K562 (cell line): Measurements from ENCODE around the gene CRYBG3. TPM values are rescaled to one million over a fixed set of nuclear protein-coding genes. Genes with fewer than 3 reads are reported as not detected.

ENCODE experiments used
- ATAC-seq: fragments of 200-7000 bp; cut with Tn5 transposase; 3 replicates; pipeline ENCODE4 v1.9.1; 2020; ENCODE audit warnings: moderate library complexity
- BruUV-seq: library from RNA; stranded (reverse); fragments of 400-500 nt; replicated peaks from 2 replicates; lab custom pipeline; 2021; lab: Mats Ljungman, UMichigan
- CTCF ChIA-PET: fragments of 300-600 bp; formaldehyde crosslinking; extraction: SDS; loops from one replicate; lab custom pipeline; 2021; ENCODE audit warnings: low intra/inter-chr PET ratio; lab: Yijun Ruan, JAX
- POLR2A ChIA-PET: fragments of 300-600, 350-650 bp; sonication (Branson Sonifier 250); formaldehyde crosslinking; extraction: SDS; loops from one replicate; lab custom pipeline; 2021; ENCODE audit warnings: antibody characterized with exemption, inconsistent platforms; lab: Yijun Ruan, JAX
- DNase-seq, 4 experiments: peaks; one replicate each; pipeline versions ENCODE4 v3.0.0 to v3.0.0-alpha.2; 2011 to 2018; ENCODE audit warnings: low spot score in 3 of 4, mixed read lengths in 3 of 4; ENCODE audit errors: extremely low read depth in 1 of 4
- FAIRE-seq: peaks from 2 replicates; lab custom pipeline; 2011; peaks lifted over from hg19 to GRCh38; lab: Jason Lieb, UNC
- H2AFZ ChIP-seq: 2 replicates; pipeline ENCODE4 v1.6.0; 2011; ENCODE audit warnings: low read depth, low read length, control low read depth, inconsistent platforms
- H3K27ac ChIP-seq: fragments of 200-600 bp; 3 replicates; pipeline ENCODE4 v1.8.0; 2011; ENCODE audit warnings: low read depth, mild to moderate bottlenecking, control low read depth, inconsistent platforms, low read length, moderate library complexity, mixed read lengths; ENCODE audit errors: extremely low read depth
- H3K27me3 ChIP-seq, 2 experiments: fragments of 300-600 bp in 1 of 2; 2 replicates in 1 of 2; 3 replicates in 1 of 2; pipeline versions ENCODE4 v1.6.0 to v1.8.0; 2011; ENCODE audit warnings: inconsistent platforms in 2 of 2, low read length in 2 of 2, mild to moderate bottlenecking in 1 of 2, mixed read lengths in 1 of 2, moderate library complexity in 1 of 2; ENCODE audit not compliant: control insufficient read depth in 2 of 2, insufficient read depth in 2 of 2
- H3K36me3 ChIP-seq: fragments of 300-600 bp; 3 replicates; pipeline ENCODE4 v1.8.0; 2011; ENCODE audit warnings: mild to moderate bottlenecking, low read length, inconsistent platforms; ENCODE audit not compliant: control insufficient read depth, insufficient read depth
- H3K4me1 ChIP-seq, 2 experiments: fragments of 200-600 bp in 1 of 2; replicated peaks in 1 of 2; 2 replicates in 1 of 2; 3 replicates in 1 of 2; pipeline versions ENCODE4 v1.5.1 to v1.8.0; 2011; ENCODE audit warnings: inconsistent platforms in 2 of 2, low read length in 2 of 2, mild to moderate bottlenecking in 1 of 2, mixed read lengths in 1 of 2, moderate library complexity in 1 of 2; ENCODE audit not compliant: control insufficient read depth in 2 of 2, insufficient read depth in 2 of 2
- H3K4me2 ChIP-seq: 2 replicates; pipeline ENCODE4 v1.6.1; 2011; ENCODE audit warnings: low read length, control low read depth, inconsistent platforms, mixed read lengths; ENCODE audit not compliant: insufficient read depth
- H3K4me3 ChIP-seq: fragments of 200-600 bp; sonication (generic), shearing (Covaris generic); 2 replicates; pipeline ENCODE4 v1.5.1; 2016; ENCODE audit warnings: control low read depth, inconsistent platforms
- H3K79me2 ChIP-seq: fragments of 200-600 bp; 3 replicates; pipeline ENCODE4 v1.8.0; 2011; ENCODE audit warnings: low read length, inconsistent platforms; ENCODE audit not compliant: control insufficient read depth, insufficient read depth
- H3K9ac ChIP-seq, 2 experiments: 2 replicates each; pipeline versions ENCODE4 v1.6.0 to v1.6.1; 2011; ENCODE audit warnings: low read depth in 2 of 2, low read length in 2 of 2, control low read depth in 1 of 2, inconsistent platforms in 1 of 2, mild to moderate bottlenecking in 1 of 2, mixed read lengths in 1 of 2; ENCODE audit not compliant: insufficient read depth in 1 of 2
- H3K9me1 ChIP-seq: one replicate; pipeline ENCODE4 v1.6.0; 2011; ENCODE audit warnings: inconsistent platforms, mild to moderate bottlenecking, low read length, moderate library complexity; ENCODE audit not compliant: control insufficient read depth, insufficient read depth
- H3K9me3 ChIP-seq: replicated peaks from 2 replicates; pipeline ENCODE4 v1.5.1; 2011; ENCODE audit warnings: low read depth, low read length, inconsistent platforms; ENCODE audit not compliant: control insufficient read depth, insufficient read depth
- H4K20me1 ChIP-seq: replicated peaks from 2 replicates; pipeline ENCODE4 v1.6.1; 2011; ENCODE audit warnings: low read length, inconsistent platforms, mixed read lengths; ENCODE audit not compliant: control insufficient read depth, insufficient read depth
- ARNT ChIP-seq, 2 experiments: fragments of 450-650 bp; IDR thresholded peaks; 2 replicates each; pipeline ENCODE4 v1.6.1; 2016; ENCODE audit warnings: mild to moderate bottlenecking in 1 of 2
- ETS2 ChIP-seq: IDR thresholded peaks from 2 replicates; pipeline ENCODE4 v1.6.1; 2016; ENCODE audit warnings: borderline replicate concordance, missing genetic modification characterization, mild to moderate bottlenecking, moderate library complexity, missing compliant biosample characterization; ENCODE audit not compliant: poor library complexity, severe bottlenecking
- IRF2 ChIP-seq: sonication (generic); formaldehyde crosslinking; IDR thresholded peaks from 2 replicates; pipeline ENCODE4 v1.8.1; 2022; ENCODE audit warnings: mild to moderate bottlenecking, missing genetic modification reagents
- KLF16 ChIP-seq: IDR thresholded peaks from 2 replicates; pipeline ENCODE4 v1.6.1; 2016; ENCODE audit warnings: antibody characterized with exemption
- MAFG ChIP-seq: fragments of 450-650 bp; conservative IDR thresholded peaks from 2 replicates; pipeline ENCODE4 v1.6.1; 2016; ENCODE audit warnings: missing genetic modification characterization, missing compliant biosample characterization
- MAFK ChIP-seq: IDR thresholded peaks from 2 replicates; pipeline ENCODE4 v1.6.1; 2011; ENCODE audit warnings: low read length, improper control_type of control experiment
- POLR2B ChIP-seq: fragments of 450-650 bp; IDR thresholded peaks from 2 replicates; pipeline ENCODE4 v1.6.1; 2018; ENCODE audit warnings: low read depth; ENCODE audit not compliant: partially characterized antibody
- RFX5 ChIP-seq: IDR thresholded peaks from 2 replicates; pipeline ENCODE4 v1.6.1; 2011; ENCODE audit warnings: low read depth, mild to moderate bottlenecking, improper control_type of control experiment, low read length
- THRAP3 ChIP-seq: fragments of 450-650 bp; IDR thresholded peaks from 2 replicates; pipeline ENCODE4 v1.6.1; 2016; ENCODE audit warnings: mild to moderate bottlenecking, inconsistent platforms, borderline replicate concordance
- ZFP1 ChIP-seq: fragments of 450-650 bp; formaldehyde crosslinking; IDR thresholded peaks from 2 replicates; pipeline ENCODE4 v1.4.0; 2020; ENCODE audit warnings: mild to moderate bottlenecking, mixed read lengths
- ZNF174 ChIP-seq: fragments of 250-450 bp; sonication (Bioruptor Pico); IDR thresholded peaks from 2 replicates; pipeline ENCODE4 v1.4.0; 2020; ENCODE audit warnings: mild to moderate bottlenecking
- ZNF354B ChIP-seq: fragments of 250-450 bp; sonication (Bioruptor Pico); IDR thresholded peaks from 2 replicates; pipeline ENCODE4 v1.4.0; 2020
- ZNF561 ChIP-seq: fragments of 450-650 bp; formaldehyde crosslinking; conservative IDR thresholded peaks from 2 replicates; pipeline ENCODE4 v1.4.0; 2020; ENCODE audit warnings: mild to moderate bottlenecking, moderate library complexity
- ZNF707 ChIP-seq: fragments of 250-450 bp; sonication (Bioruptor Pico); conservative IDR thresholded peaks from 2 replicates; pipeline ENCODE4 v1.8.0; 2022; ENCODE audit warnings: inconsistent platforms, mild to moderate bottlenecking, moderate library complexity
- WGBS: fragments of 100-300 bp; shearing (Covaris generic); methylation state at CpG from one replicate; pipeline ENCODE4 v1.1.6; 2016; ENCODE audit warnings: low coverage, mixed read lengths; ENCODE audit not compliant: insufficient coverage; ENCODE audit errors: missing lambda C conversion rate; 5-methylcytosine and 5-hydroxymethylcytosine counted together
- in situ Hi-C: fragments of 300-500 bp; cut with MboI; formaldehyde crosslinking; loops from 4 replicates; pipeline ENCODE4 v1.15.0; 2018; ENCODE audit warnings: inconsistent platforms, mixed read lengths
- intact Hi-C: fragments of 100-400 bp; cut with micrococcal nuclease; formaldehyde crosslinking; loops from 2 replicates; pipeline ENCODE4 v1.14.2; 2022
- polyA plus RNA-seq, 8 experiments: library from polyadenylated mRNA; depleted of rRNA in 4 of 8; stranded (reverse) in 5 of 8; unstranded in 3 of 8; fragments of >200 nt; fragmentation: Nextera tagmentation in 2 of 8; fragmentation: Illumina TruSeq in 1 of 8; extraction: Ambion mirVana in 2 of 8; extraction: Trizol in 1 of 8; gene quantifications; 2 replicates each; pipeline versions ENCODE4 v1.2.1 to v1.2.3, GENCODE V29; 2011 to 2014; ENCODE audit warnings: inconsistent platforms in 1 of 8, missing spikeins in 1 of 8
- total RNA-seq, 7 experiments: library from RNA; depleted of rRNA in 6 of 7; stranded (reverse); fragments of >200 nt in 6 of 7; fragmentation: Illumina TruSeq in 2 of 7; extraction: Trizol in 2 of 7; gene quantifications; 2 replicates each; pipeline versions ENCODE4 v1.2.1 to v1.2.3, GENCODE V29; 2011 to 2021; ENCODE audit warnings: low replicate concordance in 1 of 7
- TF ChIP-seq, protein P1 (sequence below): sonication (generic); formaldehyde crosslinking; IDR thresholded peaks from 2 replicates; pipeline ENCODE4 v1.8.1; 2023; ENCODE audit warnings: mild to moderate bottlenecking, missing genetic modification reagents
- TF ChIP-seq, protein P2 (sequence below): IDR thresholded peaks from 2 replicates; pipeline ENCODE4 v1.6.1; 2012; ENCODE audit warnings: low read depth, low read length, improper control_type of control experiment, borderline replicate concordance
- TF ChIP-seq, protein P3 (sequence below): sonication (generic); formaldehyde crosslinking; IDR thresholded peaks from 2 replicates; pipeline ENCODE4 v1.8.0; 2022; ENCODE audit warnings: mild to moderate bottlenecking, missing genetic modification reagents

CRYBG3 gene
- total and polyA plus RNA-seq, 9 of the 15 experiments (the other 6 are each of a cell fraction or from before 2014, with no cell fraction given): 0.08 to 0.72 (median 0.18) TPM

DNA sequence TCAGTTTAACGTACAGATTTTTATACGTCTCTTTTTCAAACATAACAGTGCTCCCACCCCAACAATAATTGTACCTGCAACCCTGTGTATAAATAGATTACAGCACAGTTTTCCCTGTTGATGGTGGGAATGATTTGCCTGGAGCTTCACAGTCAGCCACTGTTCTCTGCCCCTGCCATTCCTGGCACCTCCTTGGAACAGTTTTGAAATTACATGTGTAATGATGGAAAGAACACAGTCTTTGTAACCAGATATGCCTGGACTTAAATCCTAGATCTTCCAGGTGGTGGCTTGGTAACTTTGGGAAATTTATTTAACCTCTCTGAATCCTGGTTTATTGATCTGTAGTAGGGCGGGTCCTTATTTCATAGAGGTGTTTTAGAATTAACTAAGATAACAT, 27.0 kb downstream of the CRYBG3 start:
- Histone ChIP-seq H3K36me3 (no peaks in the 10 kb centered on the region), H3K79me2 (no peaks in the 10 kb centered on the region), H2AFZ (no peak overlapping the region), H3K27me3 (no peaks in the 10 kb centered on the region), H3K9me1 (no peaks in the 10 kb centered on the region), H3K4me3 (no peak overlapping the region), H3K4me2 (no peak overlapping the region), H3K4me1 (no peaks in the 10 kb centered on the region), H4K20me1 (no peaks in the 10 kb centered on the region)
- BruUV-seq: no TSS peak
- 0% methylated on average over 3 of the region's 3 CpGs for WGBS
- in situ Hi-C loops: no loop called here
- DNase-seq: no peak
- ChIA-PET POLR2A (no interaction called here), CTCF (no interaction called here)
- no peak for ATAC-seq
- no peak for FAIRE-seq
- TF ChIP-seq, protein P1, sequence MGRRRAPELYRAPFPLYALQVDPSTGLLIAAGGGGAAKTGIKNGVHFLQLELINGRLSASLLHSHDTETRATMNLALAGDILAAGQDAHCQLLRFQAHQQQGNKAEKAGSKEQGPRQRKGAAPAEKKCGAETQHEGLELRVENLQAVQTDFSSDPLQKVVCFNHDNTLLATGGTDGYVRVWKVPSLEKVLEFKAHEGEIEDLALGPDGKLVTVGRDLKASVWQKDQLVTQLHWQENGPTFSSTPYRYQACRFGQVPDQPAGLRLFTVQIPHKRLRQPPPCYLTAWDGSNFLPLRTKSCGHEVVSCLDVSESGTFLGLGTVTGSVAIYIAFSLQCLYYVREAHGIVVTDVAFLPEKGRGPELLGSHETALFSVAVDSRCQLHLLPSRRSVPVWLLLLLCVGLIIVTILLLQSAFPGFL (CRISPR knock-in tag): no peak
- TF ChIP-seq, protein P2, sequence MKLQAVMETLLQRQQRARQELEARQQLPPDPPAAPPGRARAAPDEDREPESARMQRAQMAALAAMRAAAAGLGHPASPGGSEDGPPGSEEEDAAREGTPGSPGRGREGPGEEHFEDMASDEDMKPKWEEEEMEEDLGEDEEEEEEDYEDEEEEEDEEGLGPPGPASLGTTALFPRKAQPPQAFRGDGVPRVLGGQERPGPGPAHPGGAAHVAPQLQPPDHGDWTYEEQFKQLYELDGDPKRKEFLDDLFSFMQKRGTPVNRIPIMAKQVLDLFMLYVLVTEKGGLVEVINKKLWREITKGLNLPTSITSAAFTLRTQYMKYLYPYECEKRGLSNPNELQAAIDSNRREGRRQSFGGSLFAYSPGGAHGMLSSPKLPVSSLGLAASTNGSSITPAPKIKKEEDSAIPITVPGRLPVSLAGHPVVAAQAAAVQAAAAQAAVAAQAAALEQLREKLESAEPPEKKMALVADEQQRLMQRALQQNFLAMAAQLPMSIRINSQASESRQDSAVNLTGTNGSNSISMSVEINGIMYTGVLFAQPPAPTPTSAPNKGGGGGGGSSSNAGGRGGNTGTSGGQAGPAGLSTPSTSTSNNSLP: no peak
- no peak for TF ChIP-seq MAFK
- no peak for TF ChIP-seq RFX5
- no peak for TF ChIP-seq MAFG
- TF ChIP-seq ZNF174: no peak
- TF ChIP-seq IRF2 (CRISPR knock-in tag): no peak
- no peak for TF ChIP-seq POLR2B
- no peak for TF ChIP-seq ZNF354B
- TF ChIP-seq KLF16: no peak
- TF ChIP-seq ETS2 (tag): no peak
- no peak for TF ChIP-seq ZFP1 (CRISPR knock-in tag)
- no peak for TF ChIP-seq THRAP3
- TF ChIP-seq ARNT (IDR thresholded peaks at IDR 0.05): no peak
- TF ChIP-seq ZNF707: no peak
- TF ChIP-seq, protein P3, sequence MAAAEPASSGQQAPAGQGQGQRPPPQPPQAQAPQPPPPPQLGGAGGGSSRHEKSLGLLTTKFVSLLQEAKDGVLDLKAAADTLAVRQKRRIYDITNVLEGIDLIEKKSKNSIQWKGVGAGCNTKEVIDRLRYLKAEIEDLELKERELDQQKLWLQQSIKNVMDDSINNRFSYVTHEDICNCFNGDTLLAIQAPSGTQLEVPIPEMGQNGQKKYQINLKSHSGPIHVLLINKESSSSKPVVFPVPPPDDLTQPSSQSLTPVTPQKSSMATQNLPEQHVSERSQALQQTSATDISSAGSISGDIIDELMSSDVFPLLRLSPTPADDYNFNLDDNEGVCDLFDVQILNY (CRISPR knock-in tag): no peak
- TF ChIP-seq ZNF561 (CRISPR knock-in tag): no peak
- TF ChIP-seq, all 486 proteins: peak for 0
- Histone ChIP-seq H3K9me3 (no peaks in the 10 kb centered on the region), H3K27ac (no peak overlapping the region), H3K9ac (no peak overlapping the region)
- intact Hi-C loops: no loop called here
